MCF 10A (cell line): ENCODE results near the gene PCSK7. TPM values are rescaled to one million over a fixed set of nuclear protein-coding genes. Genes with fewer than 3 reads are reported as not detected.

ENCODE experiments used
- BruUV-seq: library from RNA; stranded (reverse); fragments of 400-500 nt; replicated peaks from 2 replicates; lab custom pipeline; 2021; lab: Mats Ljungman, UMichigan
- CTCF ChIA-PET: fragments of 300-600 bp; sonication (Branson Sonifier 250); formaldehyde crosslinking; extraction: SDS; loops from one replicate; lab custom pipeline; 2021; ENCODE audit warnings: antibody characterized with exemption, inconsistent platforms; lab: Yijun Ruan, JAX
- POLR2A ChIA-PET: fragments of 300-600, 350-650 bp; sonication (Branson Sonifier 250); formaldehyde crosslinking; extraction: SDS; loops from one replicate; lab custom pipeline; 2020; ENCODE audit warnings: antibody characterized with exemption, inconsistent platforms; lab: Yijun Ruan, JAX
- DNase-seq: peaks from one replicate; pipeline ENCODE4 v3.0.0-alpha.2; 2018; ENCODE audit not compliant: unreplicated experiment
- H3K27ac Mint-ChIP-seq: one replicate; pipeline ENCODE4 v1.8.0; 2022; ENCODE audit warnings: mild to moderate bottlenecking, low read depth, mixed read lengths; ENCODE audit not compliant: unreplicated experiment
- H3K27me3 Mint-ChIP-seq: one replicate; pipeline ENCODE4 v1.8.0; 2022; ENCODE audit warnings: mixed read lengths; ENCODE audit not compliant: insufficient read depth, unreplicated experiment
- H3K36me3 Mint-ChIP-seq: one replicate; pipeline ENCODE4 v1.8.0; 2022; ENCODE audit warnings: mild to moderate bottlenecking, moderate library complexity, mixed read lengths; ENCODE audit not compliant: insufficient read depth, unreplicated experiment
- H3K4me1 Mint-ChIP-seq: one replicate; pipeline ENCODE4 v1.8.0; 2022; ENCODE audit warnings: mixed read lengths; ENCODE audit not compliant: insufficient read depth, unreplicated experiment
- H3K4me3 Mint-ChIP-seq: one replicate; pipeline ENCODE4 v1.8.0; 2022; ENCODE audit warnings: mild to moderate bottlenecking, moderate library complexity, mixed read lengths; ENCODE audit not compliant: unreplicated experiment
- H3K9me3 Mint-ChIP-seq: one replicate; pipeline ENCODE4 v1.8.0; 2022; ENCODE audit warnings: mixed read lengths; ENCODE audit not compliant: unreplicated experiment
- intact Hi-C: fragments of 100-400 bp; cut with micrococcal nuclease; formaldehyde crosslinking; loops from 2 replicates; pipeline ENCODE4 v1.14.1; 2022
- total RNA-seq: library from RNA; stranded (reverse); gene quantifications from 2 replicates; pipeline ENCODE4 v1.2.3, GENCODE V29; 2022
- TF ChIP-seq, protein P1 (sequence below): fragments of 200-600 bp; IDR thresholded peaks from one replicate; pipeline ENCODE4 v1.8.0; 2022; ENCODE audit warnings: antibody characterized with exemption, mild to moderate bottlenecking; ENCODE audit not compliant: unreplicated experiment

Gene PCSK7
- total RNA-seq, 1 experiment from 2014 or later = 58.6 TPM

DNA sequence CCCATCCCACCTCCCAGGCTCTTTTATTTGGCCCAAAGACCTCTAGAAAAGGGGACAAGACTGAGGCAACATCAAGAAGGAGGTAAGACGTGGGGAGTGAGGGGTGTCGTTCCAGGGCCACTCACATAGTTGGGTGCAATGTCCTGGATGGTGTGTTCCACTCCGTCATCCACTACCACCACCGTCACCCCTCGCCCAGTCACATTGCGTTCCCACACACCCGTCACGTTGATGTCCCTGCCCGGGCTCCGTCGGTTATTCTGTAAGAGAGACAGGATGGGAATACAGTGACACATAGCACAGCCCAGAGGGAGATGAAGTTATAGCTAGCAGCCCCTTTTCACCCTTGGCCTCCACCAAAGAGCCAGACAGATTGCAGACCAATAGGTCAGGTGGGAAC, 3.8 kb downstream of the PCSK7 start:
- no peaks in the 10 kb centered on the region for H3K9me3 Mint-ChIP-seq
- no peak for DNase-seq
- H3K36me3 Mint-ChIP-seq = peaks cover 44% of the 10 kb centered on the region
- CTCF ChIA-PET = interaction anchor here (0.7 to 1.2 kb wide), 4 partner anchors 8 to 125 kb away, joined by 3 to 5 read pairs (median 4); no protein-coding TSS in a partner anchor
- no peak overlapping the region for H3K27ac Mint-ChIP-seq
- no peak overlapping the region for H3K4me3 Mint-ChIP-seq
- BruUV-seq = no TSS peak
- TF ChIP-seq, protein P1, sequence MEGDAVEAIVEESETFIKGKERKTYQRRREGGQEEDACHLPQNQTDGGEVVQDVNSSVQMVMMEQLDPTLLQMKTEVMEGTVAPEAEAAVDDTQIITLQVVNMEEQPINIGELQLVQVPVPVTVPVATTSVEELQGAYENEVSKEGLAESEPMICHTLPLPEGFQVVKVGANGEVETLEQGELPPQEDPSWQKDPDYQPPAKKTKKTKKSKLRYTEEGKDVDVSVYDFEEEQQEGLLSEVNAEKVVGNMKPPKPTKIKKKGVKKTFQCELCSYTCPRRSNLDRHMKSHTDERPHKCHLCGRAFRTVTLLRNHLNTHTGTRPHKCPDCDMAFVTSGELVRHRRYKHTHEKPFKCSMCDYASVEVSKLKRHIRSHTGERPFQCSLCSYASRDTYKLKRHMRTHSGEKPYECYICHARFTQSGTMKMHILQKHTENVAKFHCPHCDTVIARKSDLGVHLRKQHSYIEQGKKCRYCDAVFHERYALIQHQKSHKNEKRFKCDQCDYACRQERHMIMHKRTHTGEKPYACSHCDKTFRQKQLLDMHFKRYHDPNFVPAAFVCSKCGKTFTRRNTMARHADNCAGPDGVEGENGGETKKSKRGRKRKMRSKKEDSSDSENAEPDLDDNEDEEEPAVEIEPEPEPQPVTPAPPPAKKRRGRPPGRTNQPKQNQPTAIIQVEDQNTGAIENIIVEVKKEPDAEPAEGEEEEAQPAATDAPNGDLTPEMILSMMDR = no peak
- POLR2A ChIA-PET = no interaction called here
- H3K27me3 Mint-ChIP-seq = no peaks in the 10 kb centered on the region
- intact Hi-C loops = loop anchor here (5.0 kb wide), 2 partner anchors 436 to 496 kb away; partner anchors contain the start of gene APOA5
- peaks cover 21% of the 10 kb centered on the region for H3K4me1 Mint-ChIP-seq

DNA sequence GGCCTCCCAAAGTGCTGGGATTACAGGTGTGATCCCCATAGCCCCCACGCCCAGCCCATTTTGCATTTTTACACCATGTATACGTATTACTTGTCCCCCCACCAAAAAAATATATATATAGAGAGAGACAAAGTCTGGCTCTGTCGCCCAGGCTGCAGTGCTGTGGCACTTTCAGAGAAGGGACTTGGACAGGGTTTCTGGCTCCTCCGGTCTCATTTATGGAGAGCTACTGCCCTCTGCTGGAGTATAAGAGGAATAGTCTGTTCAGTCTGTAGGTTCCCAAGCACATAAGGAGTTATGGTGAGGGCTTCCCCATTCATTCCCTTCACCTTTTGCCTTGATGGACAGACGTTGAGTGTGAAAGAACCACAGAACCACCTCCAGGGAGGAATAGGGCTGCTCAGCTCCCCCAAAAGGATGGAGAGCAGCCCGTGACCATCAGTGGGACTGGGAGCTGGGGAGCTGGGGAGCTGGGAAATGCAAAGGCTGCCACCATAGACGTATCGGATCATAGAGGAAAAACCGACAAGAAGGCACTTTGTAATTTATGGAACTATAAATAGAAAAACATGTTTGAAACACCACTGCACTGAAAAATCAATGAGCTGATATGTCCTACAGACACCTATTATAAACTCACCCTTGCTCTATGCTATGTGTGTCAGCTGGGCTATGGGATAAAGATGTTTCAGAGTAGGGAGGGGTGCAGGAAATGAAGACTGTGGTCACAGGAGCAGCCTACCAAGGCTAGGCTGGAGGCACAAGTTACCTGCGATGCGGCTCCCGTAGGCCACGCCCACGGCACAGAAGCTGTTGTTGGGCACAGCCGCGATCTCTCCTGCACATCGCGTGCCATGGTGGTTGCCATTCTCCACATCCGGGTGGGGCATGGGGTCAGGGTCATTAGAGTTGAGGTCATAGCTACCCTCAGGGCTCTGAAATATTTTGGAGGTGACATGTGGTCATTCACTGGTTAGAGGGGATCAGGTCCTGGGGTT, 5.2 kb downstream of the PCSK7 start:
- TF ChIP-seq, protein P1 = peak; percentile 80
- Mint-ChIP-seq H3K27ac (no peak overlapping the region), H3K4me3 (no peak overlapping the region), H3K36me3 (peaks cover 54% of the 10 kb centered on the region), H3K9me3 (no peaks in the 10 kb centered on the region), H3K27me3 (no peaks in the 10 kb centered on the region), H3K4me1 (peaks cover 29% of the 10 kb centered on the region)
- no TSS peak for BruUV-seq
- CTCF ChIA-PET = interaction anchor here (0.5 to 2.5 kb wide), 35 partner anchors 10 to 494 kb away, joined by 3 to 34 read pairs (median 4); partner anchors contain the start of gene SIDT2
- DNase-seq = peak; percentile 86
- intact Hi-C loops = loop anchor here (1.0 to 5.0 kb wide), 4 partner anchors 120 to 494 kb away; partner anchors contain the start of gene APOA5
- POLR2A ChIA-PET = interaction anchor here (0.9 to 4.5 kb wide), 4 partner anchors 13 to 439 kb away, joined by 3 to 14 read pairs (median 4); partner anchors contain the start of genes PAFAH1B2, SIDT2 and ZPR1

- ChIA-PET POLR2A (interaction anchor here (0.6 to 4.5 kb wide), 5 partner anchors 21 to 100 kb away, joined by 3 to 14 read pairs (median 4); partner anchors contain the start of genes PAFAH1B2 and SIDT2), CTCF (interaction anchor here (0.6 to 2.5 kb wide), 22 partner anchors 9 to 656 kb away, joined by 3 to 34 read pairs (median 4); partner anchors contain the start of gene SIDT2)
- TF ChIP-seq, protein P1 = no peak
- no peak overlapping the region for H3K27ac Mint-ChIP-seq
- H3K4me3 Mint-ChIP-seq = no peak overlapping the region
- BruUV-seq = no TSS peak
- peaks cover 62% of the 10 kb centered on the region for H3K36me3 Mint-ChIP-seq
- no peaks in the 10 kb centered on the region for H3K9me3 Mint-ChIP-seq
- peaks cover 27% of the 10 kb centered on the region for H3K4me1 Mint-ChIP-seq
- intact Hi-C loops = loop anchor here (1.0 to 5.0 kb wide), 4 partner anchors 119 to 493 kb away; partner anchors contain the start of gene APOA5
- H3K27me3 Mint-ChIP-seq = no peaks in the 10 kb centered on the region
- DNase-seq = no peak
Measured at GRCh38 chr11:117225553-117226170, 6.2 kb downstream of the PCSK7 start.
